K562 (cell line): ENCODE results near the gene HNRNPU. TPM values are rescaled to one million over a fixed set of nuclear protein-coding genes. Genes with fewer than 3 reads are reported as not detected.
A peak's percentile ranks its signal among the peaks of the same experiment; 100 is the strongest.

ENCODE experiments used
- ATAC-seq: fragments of 200-7000 bp; cut with Tn5 transposase; 3 replicates; pipeline ENCODE4 v1.9.1; 2020; ENCODE audit warnings: moderate library complexity
- BruUV-seq: library from RNA; stranded (reverse); fragments of 400-500 nt; replicated peaks from 2 replicates; lab custom pipeline; 2021; lab: Mats Ljungman, UMichigan
- CTCF ChIA-PET: fragments of 300-600 bp; formaldehyde crosslinking; extraction: SDS; loops from one replicate; lab custom pipeline; 2021; ENCODE audit warnings: low intra/inter-chr PET ratio; lab: Yijun Ruan, JAX
- POLR2A ChIA-PET: fragments of 300-600, 350-650 bp; sonication (Branson Sonifier 250); formaldehyde crosslinking; extraction: SDS; loops from one replicate; lab custom pipeline; 2021; ENCODE audit warnings: antibody characterized with exemption, inconsistent platforms; lab: Yijun Ruan, JAX
- DNase-seq, 4 experiments: peaks; one replicate each; pipeline versions ENCODE4 v3.0.0 to v3.0.0-alpha.2; 2011 to 2018; ENCODE audit warnings: low spot score in 3 of 4, mixed read lengths in 3 of 4; ENCODE audit errors: extremely low read depth in 1 of 4
- FAIRE-seq: peaks from 2 replicates; lab custom pipeline; 2011; peaks lifted over from hg19 to GRCh38; lab: Jason Lieb, UNC
- H2AFZ ChIP-seq: 2 replicates; pipeline ENCODE4 v1.6.0; 2011; ENCODE audit warnings: low read depth, low read length, control low read depth, inconsistent platforms
- H3K27ac ChIP-seq: fragments of 200-600 bp; 3 replicates; pipeline ENCODE4 v1.8.0; 2011; ENCODE audit warnings: low read depth, mild to moderate bottlenecking, control low read depth, inconsistent platforms, low read length, moderate library complexity, mixed read lengths; ENCODE audit errors: extremely low read depth
- H3K27me3 ChIP-seq, 2 experiments: fragments of 300-600 bp in 1 of 2; 2 replicates in 1 of 2; 3 replicates in 1 of 2; pipeline versions ENCODE4 v1.6.0 to v1.8.0; 2011; ENCODE audit warnings: inconsistent platforms in 2 of 2, low read length in 2 of 2, mild to moderate bottlenecking in 1 of 2, mixed read lengths in 1 of 2, moderate library complexity in 1 of 2; ENCODE audit not compliant: control insufficient read depth in 2 of 2, insufficient read depth in 2 of 2
- H3K36me3 ChIP-seq: fragments of 300-600 bp; 3 replicates; pipeline ENCODE4 v1.8.0; 2011; ENCODE audit warnings: mild to moderate bottlenecking, low read length, inconsistent platforms; ENCODE audit not compliant: control insufficient read depth, insufficient read depth
- H3K4me1 ChIP-seq, 2 experiments: fragments of 200-600 bp in 1 of 2; replicated peaks in 1 of 2; 2 replicates in 1 of 2; 3 replicates in 1 of 2; pipeline versions ENCODE4 v1.5.1 to v1.8.0; 2011; ENCODE audit warnings: inconsistent platforms in 2 of 2, low read length in 2 of 2, mild to moderate bottlenecking in 1 of 2, mixed read lengths in 1 of 2, moderate library complexity in 1 of 2; ENCODE audit not compliant: control insufficient read depth in 2 of 2, insufficient read depth in 2 of 2
- H3K4me2 ChIP-seq: 2 replicates; pipeline ENCODE4 v1.6.1; 2011; ENCODE audit warnings: low read length, control low read depth, inconsistent platforms, mixed read lengths; ENCODE audit not compliant: insufficient read depth
- H3K4me3 ChIP-seq: fragments of 200-600 bp; sonication (generic), shearing (Covaris generic); 2 replicates; pipeline ENCODE4 v1.5.1; 2016; ENCODE audit warnings: control low read depth, inconsistent platforms
- H3K79me2 ChIP-seq: fragments of 200-600 bp; 3 replicates; pipeline ENCODE4 v1.8.0; 2011; ENCODE audit warnings: low read length, inconsistent platforms; ENCODE audit not compliant: control insufficient read depth, insufficient read depth
- H3K9ac ChIP-seq, 2 experiments: 2 replicates each; pipeline versions ENCODE4 v1.6.0 to v1.6.1; 2011; ENCODE audit warnings: low read depth in 2 of 2, low read length in 2 of 2, control low read depth in 1 of 2, inconsistent platforms in 1 of 2, mild to moderate bottlenecking in 1 of 2, mixed read lengths in 1 of 2; ENCODE audit not compliant: insufficient read depth in 1 of 2
- H3K9me1 ChIP-seq: one replicate; pipeline ENCODE4 v1.6.0; 2011; ENCODE audit warnings: inconsistent platforms, mild to moderate bottlenecking, low read length, moderate library complexity; ENCODE audit not compliant: control insufficient read depth, insufficient read depth
- H3K9me3 ChIP-seq: replicated peaks from 2 replicates; pipeline ENCODE4 v1.5.1; 2011; ENCODE audit warnings: low read depth, low read length, inconsistent platforms; ENCODE audit not compliant: control insufficient read depth, insufficient read depth
- H4K20me1 ChIP-seq: replicated peaks from 2 replicates; pipeline ENCODE4 v1.6.1; 2011; ENCODE audit warnings: low read length, inconsistent platforms, mixed read lengths; ENCODE audit not compliant: control insufficient read depth, insufficient read depth
- HDAC1 ChIP-seq, 2 experiments: fragments of 450-650 bp; IDR thresholded peaks; 2 replicates each; pipeline ENCODE4 v1.6.1; 2016 to 2017; ENCODE audit warnings: inconsistent platforms in 1 of 2, mild to moderate bottlenecking in 1 of 2, moderate library complexity in 1 of 2
- OTX1 ChIP-seq: fragments of 450-650 bp; formaldehyde crosslinking; IDR thresholded peaks from 2 replicates; pipeline ENCODE4 v1.4.0; 2022; ENCODE audit warnings: mild to moderate bottlenecking
- POLR2G ChIP-seq: fragments of 200-400 bp; formaldehyde crosslinking; IDR thresholded peaks from 2 replicates; pipeline ENCODE4 v1.6.1; 2017; ENCODE audit warnings: low read depth, mild to moderate bottlenecking, antibody characterized with exemption, low read length, moderate library complexity
- RBFOX2 ChIP-seq: fragments of 200-400 bp; formaldehyde crosslinking; IDR thresholded peaks from 2 replicates; pipeline ENCODE4 v1.6.1; 2017; ENCODE audit warnings: low read depth, mild to moderate bottlenecking, low read length, moderate library complexity
- SPI1 ChIP-seq: IDR thresholded peaks from 2 replicates; pipeline ENCODE4 v1.6.1; 2011; ENCODE audit warnings: low read depth, low read length, control low read depth, borderline replicate concordance
- ZNF121 ChIP-seq: sonication (generic); formaldehyde crosslinking; conservative IDR thresholded peaks from 2 replicates; pipeline ENCODE4 v1.8.0; 2022; ENCODE audit warnings: missing genetic modification reagents
- ZNF232 ChIP-seq: sonication (generic); formaldehyde crosslinking; IDR thresholded peaks from 2 replicates; pipeline ENCODE4 v1.8.0; 2022; ENCODE audit warnings: mild to moderate bottlenecking, missing genetic modification reagents
- WGBS: fragments of 100-300 bp; shearing (Covaris generic); methylation state at CpG from one replicate; pipeline ENCODE4 v1.1.6; 2016; ENCODE audit warnings: low coverage, mixed read lengths; ENCODE audit not compliant: insufficient coverage; ENCODE audit errors: missing lambda C conversion rate; 5-methylcytosine and 5-hydroxymethylcytosine counted together
- in situ Hi-C: fragments of 300-500 bp; cut with MboI; formaldehyde crosslinking; loops from 4 replicates; pipeline ENCODE4 v1.15.0; 2018; ENCODE audit warnings: inconsistent platforms, mixed read lengths
- intact Hi-C: fragments of 100-400 bp; cut with micrococcal nuclease; formaldehyde crosslinking; loops from 2 replicates; pipeline ENCODE4 v1.14.2; 2022
- polyA plus RNA-seq, 8 experiments: library from polyadenylated mRNA; depleted of rRNA in 4 of 8; stranded (reverse) in 5 of 8; unstranded in 3 of 8; fragments of >200 nt; fragmentation: Nextera tagmentation in 2 of 8; fragmentation: Illumina TruSeq in 1 of 8; extraction: Ambion mirVana in 2 of 8; extraction: Trizol in 1 of 8; gene quantifications; 2 replicates each; pipeline versions ENCODE4 v1.2.1 to v1.2.3, GENCODE V29; 2011 to 2014; ENCODE audit warnings: inconsistent platforms in 1 of 8, missing spikeins in 1 of 8
- total RNA-seq, 7 experiments: library from RNA; depleted of rRNA in 6 of 7; stranded (reverse); fragments of >200 nt in 6 of 7; fragmentation: Illumina TruSeq in 2 of 7; extraction: Trizol in 2 of 7; gene quantifications; 2 replicates each; pipeline versions ENCODE4 v1.2.1 to v1.2.3, GENCODE V29; 2011 to 2021; ENCODE audit warnings: low replicate concordance in 1 of 7

The HNRNPU gene
- total and polyA plus RNA-seq, 9 of the 15 experiments (the other 6 are each of a cell fraction or from before 2014, with no cell fraction given), result 159 to 777 (median 577) TPM

- intact Hi-C loops (no loop called here), in situ Hi-C loops (no loop called here)
- Histone ChIP-seq H3K27me3 (no peaks in the 10 kb centered on the region), H3K9me1 (no peaks in the 10 kb centered on the region), H3K9me3 (no peaks in the 10 kb centered on the region), H4K20me1 (peaks cover 13% of the 10 kb centered on the region), H3K27ac (no peak overlapping the region), H3K36me3 (peaks cover 100% of the 10 kb centered on the region), H3K79me2 (peaks cover 91% of the 10 kb centered on the region), H3K4me1 (peaks cover 0 to 2% of the 10 kb centered on the region in 2 experiments; a peak in 1 of 5 replicates), H3K9ac (no peak overlapping the region), H2AFZ (no peak overlapping the region), H3K4me2 (no peak overlapping the region), H3K4me3 (no peak overlapping the region)
- ChIA-PET POLR2A (interaction anchor here (1.3 to 24.0 kb wide), 2 partner anchors 12 to 188 kb away, joined by 6 to 485 read pairs; partner anchors contain the start of gene COX20), CTCF (no interaction called here)
- no peak for TF ChIP-seq ZNF121
- TF ChIP-seq POLR2G, result 0 out of 2 replicates have a peak, but pooled peaks have one; percentile 8
- no peak for TF ChIP-seq OTX1 (CRISPR knock-in tag)
- TF ChIP-seq RBFOX2, result peak; percentile 3
- ATAC-seq (no peak), DNase-seq (no peak), FAIRE-seq (no peak)
- 93% methylated on average over 7 of the region's 7 CpGs for WGBS
- BruUV-seq, result no TSS peak
Observed at GRCh38 chr1:244854865-244855578, 9.3 kb downstream of the HNRNPU start.

- intact Hi-C loops (no loop called here), in situ Hi-C loops (no loop called here)
- Histone ChIP-seq H3K4me2 (no peak overlapping the region), H2AFZ (no peak overlapping the region), H3K79me2 (peaks cover 83% of the 10 kb centered on the region), H3K9me3 (no peaks in the 10 kb centered on the region), H3K4me1 (no peaks in the 10 kb centered on the region), H3K36me3 (peaks cover 100% of the 10 kb centered on the region), H3K9ac (no peak overlapping the region), H4K20me1 (peaks cover 4% of the 10 kb centered on the region; the same call in 1 of the 2 replicates), H3K9me1 (no peaks in the 10 kb centered on the region), H3K4me3 (no peak overlapping the region), H3K27me3 (no peaks in the 10 kb centered on the region), H3K27ac (no peak overlapping the region)
- ChIA-PET CTCF (no interaction called here), POLR2A (interaction anchor here (0.6 to 24.0 kb wide), 4 partner anchors 1 to 267 kb away, joined by 3 to 485 read pairs (median 248); partner anchors contain the start of genes COX20 and HNRNPU)
- no TSS peak for BruUV-seq
- DNase-seq (no peak), FAIRE-seq (no peak), ATAC-seq (no peak)
- TF ChIP-seq SPI1 (0 out of 2 replicates have a peak, but pooled peaks have one; percentile 47), HDAC1 (IDR thresholded peaks at IDR 0.05) (no peak), ZNF232 (CRISPR knock-in tag) (no peak)
- 86% methylated on average over 5 of the region's 5 CpGs for WGBS
Observed at GRCh38 chr1:244854166-244854565, 10.2 kb downstream of the HNRNPU start.
